ENCODE results near the gene WDR13.

- TF ChIP-seq CTCF (IDR thresholded peaks at IDR 0.05) (no peak), EZH2 (IDR thresholded peaks at IDR 0.05) (no peak), EZH2phosphoT487 (IDR thresholded peaks at IDR 0.05) (no peak)
Measured at GRCh38 chrX:48604701-48605100, 7.4 kb downstream of the WDR13 start.

All from neural progenitor cell (in vitro differentiated cells).